ENCODE results near the gene FAM124A. TPM values are rescaled to one million over a fixed set of nuclear protein-coding genes. Genes with fewer than 3 reads are reported as not detected.

Gene FAM124A
- total RNA-seq, 2 donors from 2014 or later, result 4.2 to 13.7 TPM

GRCh38 chr13:51244637-51245405 is 22.6 kb downstream of the FAM124A start:
- Histone ChIP-seq H3K27me3 (replicated peaks; ENCODE audit: insufficient read depth) (no peaks in the 10 kb centered on the region), H3K36me3 (no peaks in the 10 kb centered on the region), H3K27ac (no peak overlapping the region), H3K4me1 (ENCODE audit: control insufficient read depth in 1 of 2, low read depth in 2 of 2) (peaks cover 4 to 12% of the 10 kb centered on the region in 2 donors), H3K9me3 (no peaks in the 10 kb centered on the region), H3K4me3 (no peak overlapping the region)
- DNase-seq (ENCODE audit: low spot score) (no peak), ATAC-seq (ENCODE audit: insufficient number of reproducible peaks, low FRiP score, low read depth) (no peak)
- no peak for TF ChIP-seq CTCF (IDR thresholded peaks at IDR 0.05)

- H3K9me3 ChIP-seq, result no peaks in the 10 kb centered on the region
- no peak for DNase-seq (ENCODE audit: low spot score)
- no peak for ATAC-seq (ENCODE audit: insufficient number of reproducible peaks, low FRiP score, low read depth)
- peaks cover 4 to 12% of the 10 kb centered on the region in 2 donors for H3K4me1 ChIP-seq (ENCODE audit: control insufficient read depth in 1 of 2, low read depth in 2 of 2)
- no peak overlapping the region for H3K27ac ChIP-seq
- TF ChIP-seq CTCF (IDR thresholded peaks at IDR 0.05), result no peak
- no peaks in the 10 kb centered on the region for H3K27me3 ChIP-seq (replicated peaks; ENCODE audit: insufficient read depth)
- H3K36me3 ChIP-seq, result no peaks in the 10 kb centered on the region
- H3K4me3 ChIP-seq, result no peak overlapping the region
Observed at GRCh38 chr13:51245583-51245982, 23.4 kb downstream of the FAM124A start.

- ATAC-seq (ENCODE audit: insufficient number of reproducible peaks, low FRiP score, low read depth) (no peak), DNase-seq (ENCODE audit: low spot score) (no peak)
- Histone ChIP-seq H3K9me3 (no peaks in the 10 kb centered on the region), H3K36me3 (no peaks in the 10 kb centered on the region), H3K27ac (no peak overlapping the region), H3K27me3 (replicated peaks; ENCODE audit: insufficient read depth) (no peaks in the 10 kb centered on the region), H3K4me1 (ENCODE audit: control insufficient read depth in 1 of 2, low read depth in 2 of 2) (peaks cover 4 to 12% of the 10 kb centered on the region in 2 donors), H3K4me3 (no peak overlapping the region)
- TF ChIP-seq CTCF (IDR thresholded peaks at IDR 0.05), result no peak
Observed at GRCh38 chr13:51246025-51246417, 23.8 kb downstream of the FAM124A start.

- H3K27me3 ChIP-seq (replicated peaks; ENCODE audit: insufficient read depth), result no peaks in the 10 kb centered on the region
- no peak for TF ChIP-seq CTCF (IDR thresholded peaks at IDR 0.05)
- no peak overlapping the region for H3K4me3 ChIP-seq
- no peaks in the 10 kb centered on the region for H3K36me3 ChIP-seq
- ATAC-seq (ENCODE audit: insufficient number of reproducible peaks, low FRiP score, low read depth) (no peak), DNase-seq (ENCODE audit: low spot score) (no peak)
- peaks cover 4 to 12% of the 10 kb centered on the region in 2 donors for H3K4me1 ChIP-seq (ENCODE audit: control insufficient read depth in 1 of 2, low read depth in 2 of 2)
- H3K9me3 ChIP-seq, result no peaks in the 10 kb centered on the region
- no peak overlapping the region for H3K27ac ChIP-seq
Observed at GRCh38 chr13:51246418-51247277, 24.4 kb downstream of the FAM124A start.

- no peak for TF ChIP-seq CTCF (IDR thresholded peaks at IDR 0.05)
- H3K27me3 ChIP-seq (replicated peaks; ENCODE audit: insufficient read depth), result no peaks in the 10 kb centered on the region
- no peak for ATAC-seq (ENCODE audit: insufficient number of reproducible peaks, low FRiP score, low read depth)
- H3K4me3 ChIP-seq, result no peak overlapping the region
- no peak overlapping the region for H3K27ac ChIP-seq
- peaks cover 4 to 12% of the 10 kb centered on the region in 2 donors for H3K4me1 ChIP-seq (ENCODE audit: control insufficient read depth in 1 of 2, low read depth in 2 of 2)
- no peak for DNase-seq (ENCODE audit: low spot score)
- H3K9me3 ChIP-seq, result no peaks in the 10 kb centered on the region
- no peaks in the 10 kb centered on the region for H3K36me3 ChIP-seq
Observed at GRCh38 chr13:51249255-51249654, 27.1 kb downstream of the FAM124A start.
